ENCODE data around the gene ACADSB.

The ACADSB gene

DNA sequence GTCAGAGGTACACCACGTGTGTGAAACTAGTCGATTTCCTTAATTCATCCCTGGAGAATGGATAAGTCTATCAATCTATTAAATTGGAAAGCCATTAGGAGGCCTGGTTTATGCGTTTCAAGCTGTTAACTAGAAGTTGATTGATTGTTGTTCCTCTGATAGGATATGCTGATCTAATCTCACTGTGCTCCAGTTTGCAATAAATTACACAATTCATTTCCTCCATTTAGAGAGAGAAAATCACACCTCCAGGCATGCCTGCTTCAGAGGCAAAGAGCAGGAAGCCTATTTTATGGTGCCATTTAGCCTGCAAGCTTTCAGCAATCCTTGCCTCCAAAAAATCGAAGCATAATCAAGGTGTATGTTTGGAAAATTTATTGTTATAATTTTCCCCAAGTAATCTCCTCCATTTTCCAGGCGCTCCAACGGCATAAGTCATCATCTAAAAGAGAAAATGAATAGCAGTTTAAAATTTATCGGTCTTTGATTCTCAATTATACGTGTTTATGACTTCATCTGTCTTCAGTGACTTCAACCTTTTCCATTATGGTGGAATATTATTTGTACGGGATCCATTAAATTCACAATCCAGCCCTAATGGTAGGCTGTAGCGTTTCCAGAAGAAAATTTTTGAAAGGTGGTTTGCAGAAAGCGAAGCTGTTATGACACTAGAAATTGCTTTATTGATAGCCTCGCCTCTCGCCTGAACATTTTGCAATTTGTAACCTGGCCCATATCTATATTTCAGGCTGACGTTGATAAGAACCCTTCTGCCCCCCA, 84.0 kb downstream of the ACADSB start:
- TF ChIP-seq, protein P1, sequence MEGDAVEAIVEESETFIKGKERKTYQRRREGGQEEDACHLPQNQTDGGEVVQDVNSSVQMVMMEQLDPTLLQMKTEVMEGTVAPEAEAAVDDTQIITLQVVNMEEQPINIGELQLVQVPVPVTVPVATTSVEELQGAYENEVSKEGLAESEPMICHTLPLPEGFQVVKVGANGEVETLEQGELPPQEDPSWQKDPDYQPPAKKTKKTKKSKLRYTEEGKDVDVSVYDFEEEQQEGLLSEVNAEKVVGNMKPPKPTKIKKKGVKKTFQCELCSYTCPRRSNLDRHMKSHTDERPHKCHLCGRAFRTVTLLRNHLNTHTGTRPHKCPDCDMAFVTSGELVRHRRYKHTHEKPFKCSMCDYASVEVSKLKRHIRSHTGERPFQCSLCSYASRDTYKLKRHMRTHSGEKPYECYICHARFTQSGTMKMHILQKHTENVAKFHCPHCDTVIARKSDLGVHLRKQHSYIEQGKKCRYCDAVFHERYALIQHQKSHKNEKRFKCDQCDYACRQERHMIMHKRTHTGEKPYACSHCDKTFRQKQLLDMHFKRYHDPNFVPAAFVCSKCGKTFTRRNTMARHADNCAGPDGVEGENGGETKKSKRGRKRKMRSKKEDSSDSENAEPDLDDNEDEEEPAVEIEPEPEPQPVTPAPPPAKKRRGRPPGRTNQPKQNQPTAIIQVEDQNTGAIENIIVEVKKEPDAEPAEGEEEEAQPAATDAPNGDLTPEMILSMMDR (IDR thresholded peaks at IDR 0.05; ENCODE audit: borderline replicate concordance, insufficient read depth, low read depth, low read length) = no peak
- no peak overlapping the region for H3K4me3 ChIP-seq (ENCODE audit: low read depth, low read length)

DNA sequence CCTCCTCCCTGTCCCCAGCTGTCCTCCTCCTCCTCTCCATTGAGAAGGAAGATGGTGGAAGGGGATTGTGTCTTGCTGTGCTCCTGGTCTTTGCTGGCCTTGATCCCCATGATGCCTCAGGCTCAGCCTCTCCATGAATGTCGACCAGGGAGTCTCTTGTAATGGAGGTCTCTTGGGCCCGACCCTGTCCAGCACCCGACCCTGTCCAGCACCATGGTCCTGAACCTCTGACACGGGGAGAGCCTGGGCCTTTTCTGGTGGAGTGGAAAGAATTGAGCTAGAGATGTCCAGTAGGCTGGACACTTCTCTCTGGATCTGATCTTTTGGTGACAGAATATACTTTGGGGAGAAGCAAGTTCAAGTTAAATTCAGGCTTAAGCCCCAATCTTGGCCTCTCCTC, 84.7 kb downstream of the ACADSB start:
- TF ChIP-seq, protein P1 (IDR thresholded peaks at IDR 0.05; ENCODE audit: borderline replicate concordance, insufficient read depth, low read depth, low read length) = no peak
- no peak overlapping the region for H3K4me3 ChIP-seq (ENCODE audit: low read depth, low read length)

DNA sequence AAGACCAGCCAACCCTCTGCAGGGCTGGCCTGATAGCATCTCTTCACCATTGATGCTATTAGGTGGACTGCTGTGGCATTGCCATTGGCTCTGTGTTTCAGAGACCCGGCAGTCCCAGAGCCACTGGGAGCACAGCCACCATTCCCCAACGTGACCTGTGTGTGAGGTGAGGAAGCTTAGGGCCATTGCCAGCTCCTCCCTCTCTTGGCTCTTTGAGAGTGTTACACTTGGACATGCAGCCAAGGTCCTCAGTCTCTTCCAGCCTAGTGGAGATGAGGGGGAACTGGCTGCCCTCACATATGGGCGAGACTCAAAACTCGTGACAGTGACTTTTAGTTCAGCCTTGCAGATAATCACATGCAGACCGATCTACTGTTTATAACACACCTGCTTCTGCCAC, 87.6 kb downstream of the ACADSB start:
- TF ChIP-seq, protein P1 (IDR thresholded peaks at IDR 0.05; ENCODE audit: borderline replicate concordance, insufficient read depth, low read depth, low read length) = no peak
- H3K4me3 ChIP-seq (ENCODE audit: low read depth, low read length) = no peak overlapping the region

DNA sequence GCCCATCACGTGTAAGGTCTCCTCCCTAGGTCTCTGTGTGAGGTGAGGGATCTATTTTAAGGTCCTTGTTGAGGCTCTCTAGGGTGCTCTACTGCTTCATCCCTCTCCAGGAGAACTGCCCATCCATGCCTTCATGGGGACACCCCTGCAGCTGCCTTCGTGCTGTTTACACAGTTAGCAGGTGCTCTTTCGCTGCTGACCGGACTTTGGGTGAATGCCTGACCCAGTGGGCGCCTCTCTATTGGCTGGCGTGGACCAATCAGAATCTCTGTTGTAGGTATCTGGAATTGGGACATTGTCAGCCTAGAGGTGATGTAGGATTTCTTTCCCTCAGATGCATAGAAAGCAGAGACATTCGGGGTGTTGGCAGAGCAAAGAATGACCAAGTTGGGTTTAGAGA, 88.2 kb downstream of the ACADSB start:
- TF ChIP-seq, protein P1 (IDR thresholded peaks at IDR 0.05; ENCODE audit: borderline replicate concordance, insufficient read depth, low read depth, low read length) = no peak
- H3K4me3 ChIP-seq (ENCODE audit: low read depth, low read length) = no peak overlapping the region

DNA sequence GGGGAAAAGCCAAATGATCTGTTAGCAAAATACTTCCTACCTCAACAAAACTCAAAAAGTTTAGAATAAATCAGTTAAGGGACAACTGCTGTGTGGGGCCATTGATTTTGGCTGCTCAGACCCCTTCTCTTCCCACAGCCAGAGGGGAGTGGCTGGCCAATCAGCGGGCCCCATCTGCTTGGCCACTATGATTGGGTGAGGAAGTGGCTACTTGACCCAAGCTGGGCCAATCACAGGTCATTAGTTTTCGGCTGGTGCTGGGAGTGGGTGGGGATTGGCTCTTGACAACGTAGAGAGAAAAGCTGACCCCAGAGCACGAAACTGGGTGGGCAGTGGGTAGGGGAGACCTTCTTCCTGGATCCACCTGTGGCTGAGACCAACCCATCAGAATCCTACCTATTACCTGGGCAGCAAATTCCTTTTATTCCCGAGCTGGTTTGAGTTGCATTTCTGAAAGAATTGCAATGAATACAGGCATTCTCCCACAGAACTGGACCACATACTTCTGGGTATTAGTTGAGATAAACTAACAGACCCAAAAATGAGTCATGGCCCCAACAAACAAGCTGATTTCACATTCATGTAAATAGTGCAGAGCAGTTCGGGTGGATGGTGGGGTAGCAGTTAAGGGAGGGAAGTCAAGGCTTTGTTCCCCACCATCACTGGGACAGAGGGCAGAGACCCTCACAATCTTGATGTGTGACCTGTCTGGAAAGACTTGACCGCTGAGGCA, 91.4 kb downstream of the ACADSB start:
- H3K4me3 ChIP-seq (ENCODE audit: low read depth, low read length) = no peak overlapping the region
- TF ChIP-seq, protein P1 (IDR thresholded peaks at IDR 0.05; ENCODE audit: borderline replicate concordance, insufficient read depth, low read depth, low read length) = no peak

DNA sequence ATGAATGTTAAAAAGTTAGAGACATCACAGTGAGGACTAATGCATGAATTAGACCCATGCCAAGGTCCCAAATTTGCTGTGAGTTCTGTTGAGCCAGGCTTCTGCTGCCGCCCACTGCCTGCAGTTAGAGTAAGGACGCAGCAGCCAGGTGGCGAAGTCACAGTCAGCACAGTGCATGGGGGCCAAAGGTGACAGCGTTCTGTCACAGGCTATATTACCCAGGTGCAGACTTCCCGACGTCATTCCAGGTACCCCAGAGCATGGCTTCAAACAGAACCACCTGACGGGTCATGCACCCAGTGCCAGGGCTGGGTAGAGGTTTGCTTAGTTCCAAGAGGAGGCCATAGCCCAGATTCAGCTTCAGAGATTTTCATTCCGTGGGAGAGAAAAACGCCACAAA, 93.1 kb downstream of the ACADSB start:
- no peak overlapping the region for H3K4me3 ChIP-seq (ENCODE audit: low read depth, low read length)
- TF ChIP-seq, protein P1 (IDR thresholded peaks at IDR 0.05; ENCODE audit: borderline replicate concordance, insufficient read depth, low read depth, low read length) = no peak

DNA sequence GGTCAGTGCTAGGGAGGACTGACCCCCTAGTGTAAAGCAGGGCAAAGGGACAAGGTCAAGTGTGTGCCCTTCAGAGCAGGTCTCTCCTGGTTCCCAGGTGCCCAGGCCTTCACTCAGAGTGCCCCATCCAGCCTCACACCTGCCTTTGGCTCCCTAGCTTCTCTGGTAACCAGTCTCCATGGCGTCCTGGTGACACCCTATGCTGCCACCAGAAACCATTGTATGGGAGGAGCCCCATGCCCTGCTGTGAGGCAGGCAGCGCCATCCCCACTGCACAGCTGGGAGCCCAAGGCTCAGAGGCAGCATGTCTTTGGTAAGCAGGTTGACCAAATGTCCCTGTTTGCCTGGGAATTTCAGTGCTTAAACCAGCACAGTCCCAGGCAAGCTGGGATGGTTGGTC, 93.9 kb downstream of the ACADSB start:
- TF ChIP-seq, protein P1 (IDR thresholded peaks at IDR 0.05; ENCODE audit: borderline replicate concordance, insufficient read depth, low read depth, low read length) = no peak
- H3K4me3 ChIP-seq (ENCODE audit: low read depth, low read length) = no peak overlapping the region

Data from GM12875 (cell line).